ENCODE measurements around the gene MTX3. TPM values are rescaled to one million over a fixed set of nuclear protein-coding genes. Genes with fewer than 3 reads are reported as not detected.

Gene MTX3
- total RNA-seq, 4 donors from 2014 or later, result 17.4 to 22.6 (median 20.0) TPM

GRCh38 chr5:80025069-80025468, 34.0 kb upstream of the MTX3 start:
- WGBS, 2 donors (ENCODE audit: low coverage in 1 of 2), result 71 to 100% methylated on average over 1 to 2 of the region's 2 CpGs
- H3K9me3 ChIP-seq, result no peaks in the 10 kb centered on the region
- H3K4me3 ChIP-seq, result no peak overlapping the region
- no peaks in the 10 kb centered on the region for H3K36me3 ChIP-seq
- peaks cover 11% of the 10 kb centered on the region for H3K27me3 ChIP-seq
- TF ChIP-seq POLR2A (IDR thresholded peaks at IDR 0.05), result no peak
- no peak overlapping the region for H3K27ac ChIP-seq
- ATAC-seq, result no peak
- no peaks in the 10 kb centered on the region for H3K4me1 ChIP-seq

- Histone ChIP-seq H3K27ac (no peak overlapping the region), H3K36me3 (no peaks in the 10 kb centered on the region), H3K27me3 (no peaks in the 10 kb centered on the region), H3K4me3 (no peak overlapping the region), H3K4me1 (no peaks in the 10 kb centered on the region), H3K9me3 (no peaks in the 10 kb centered on the region)
- WGBS, 2 donors (ENCODE audit: low coverage in 1 of 2), result 37 to 74% methylated on average over 3 to 4 of the region's 5 CpGs
- ATAC-seq, result no peak
- TF ChIP-seq POLR2AphosphoS5 (IDR thresholded peaks at IDR 0.05) (no peak), EP300 (IDR thresholded peaks at IDR 0.05) (no peak), CTCF (IDR thresholded peaks at IDR 0.05) (no peak), POLR2A (IDR thresholded peaks at IDR 0.05) (no peak)
These were observed 19.8 kb upstream of the MTX3 start for GRCh38 chr5:80010754-80011392.

GRCh38 chr5:80008995-80009765, 18.1 kb upstream of the MTX3 start:
- H3K9me3 ChIP-seq, result no peaks in the 10 kb centered on the region
- H3K27ac ChIP-seq, result no peak overlapping the region
- no peaks in the 10 kb centered on the region for H3K27me3 ChIP-seq
- TF ChIP-seq CTCF (IDR thresholded peaks at IDR 0.05) (no peak), POLR2AphosphoS5 (IDR thresholded peaks at IDR 0.05) (no peak), EP300 (IDR thresholded peaks at IDR 0.05) (no peak), POLR2A (IDR thresholded peaks at IDR 0.05) (no peak)
- no peak for ATAC-seq
- no peaks in the 10 kb centered on the region for H3K36me3 ChIP-seq
- no peaks in the 10 kb centered on the region for H3K4me1 ChIP-seq
- WGBS, 2 donors (ENCODE audit: low coverage in 1 of 2), result 53 to 54% methylated on average over 4 of the region's 4 CpGs
- no peak overlapping the region for H3K4me3 ChIP-seq

- no peak overlapping the region for H3K4me3 ChIP-seq
- H3K27me3 ChIP-seq, result no peaks in the 10 kb centered on the region
- TF ChIP-seq EP300 (IDR thresholded peaks at IDR 0.05) (no peak), POLR2A (IDR thresholded peaks at IDR 0.05) (no peak), CTCF (IDR thresholded peaks at IDR 0.05) (no peak), POLR2AphosphoS5 (IDR thresholded peaks at IDR 0.05) (no peak)
- ATAC-seq, result no peak
- H3K36me3 ChIP-seq, result no peaks in the 10 kb centered on the region
- H3K4me1 ChIP-seq, result no peaks in the 10 kb centered on the region
- H3K27ac ChIP-seq, result no peak overlapping the region
- WGBS, 2 donors (ENCODE audit: low coverage in 1 of 2), result 73 to 100% methylated on average over 1 of the region's 1 CpG
- H3K9me3 ChIP-seq, result no peaks in the 10 kb centered on the region
These were observed 11.6 kb upstream of the MTX3 start for GRCh38 chr5:80002677-80003076.

- H3K4me1 ChIP-seq, result no peaks in the 10 kb centered on the region
- no peak overlapping the region for H3K4me3 ChIP-seq
- no peaks in the 10 kb centered on the region for H3K9me3 ChIP-seq
- WGBS, 2 donors (ENCODE audit: low coverage in 1 of 2), result 88 to 100% methylated on average over 1 of the region's 1 CpG
- no peaks in the 10 kb centered on the region for H3K36me3 ChIP-seq
- H3K27me3 ChIP-seq, result no peaks in the 10 kb centered on the region
- TF ChIP-seq CTCF (IDR thresholded peaks at IDR 0.05) (no peak), POLR2A (IDR thresholded peaks at IDR 0.05) (no peak), EP300 (IDR thresholded peaks at IDR 0.05) (no peak), POLR2AphosphoS5 (IDR thresholded peaks at IDR 0.05) (no peak)
- no peak for ATAC-seq
- H3K27ac ChIP-seq, result no peak overlapping the region
These were observed 8.7 kb upstream of the MTX3 start for GRCh38 chr5:79999722-80000121.

Data from gastroesophageal sphincter (tissue), 4 donors.